ENCODE data around the gene TMEM165.
A peak's percentile ranks its signal among the peaks of the same experiment; 100 is the strongest.
"Not testable (repeated sequence)": the region's sequence is repeated elsewhere in the genome, so short reads cannot be mapped to it uniquely, and the experiment has no call there.

TMEM165 gene

GRCh38 chr4:55395529-55396307, at the start of gene TMEM165:
Gene TMEM165 (plus strand): TSS chr4:55395957. CDS start chr4:55396190, 233 bp downstream.
- peak; percentile 89 to 90 for DNase-seq

GRCh38 chr4:55345980-55346850, 49.5 kb upstream of the TMEM165 start, which contains the start of gene SRD5A3:
Gene SRD5A3 (plus strand): TSS chr4:55346242. CDS start chr4:55346337, 95 bp downstream.
- DNase-seq = peak; percentile 55 to 78

GRCh38 chr4:55346851-55347255, 48.9 kb upstream of the TMEM165 start:
- no peak for DNase-seq

- no peak for DNase-seq
Measured at GRCh38 chr4:55347610-55348228, 48.0 kb upstream of the TMEM165 start.

- no peak for DNase-seq
Measured at GRCh38 chr4:55348466-55348865, 47.3 kb upstream of the TMEM165 start.

GRCh38 chr4:55350870-55351269, 44.9 kb upstream of the TMEM165 start:
- DNase-seq = not testable (repeated sequence)

GRCh38 chr4:55351824-55352223, 43.9 kb upstream of the TMEM165 start:
- DNase-seq = no peak

GRCh38 chr4:55352726-55353125, 43.0 kb upstream of the TMEM165 start:
- no peak for DNase-seq

- DNase-seq = not testable (repeated sequence)
Measured at GRCh38 chr4:55353228-55353747, 42.5 kb upstream of the TMEM165 start.

GRCh38 chr4:55354648-55355047, 41.1 kb upstream of the TMEM165 start:
- no peak for DNase-seq

GRCh38 chr4:55355555-55355954, 40.2 kb upstream of the TMEM165 start:
- peak in 1 of 2 experiments; percentile 9 for DNase-seq

- no peak for DNase-seq
Measured at GRCh38 chr4:55356991-55357461, 38.7 kb upstream of the TMEM165 start.

GRCh38 chr4:55358246-55358645, 37.5 kb upstream of the TMEM165 start:
- DNase-seq = no peak

- DNase-seq = no peak
Measured at GRCh38 chr4:55358668-55359067, 37.1 kb upstream of the TMEM165 start.

GRCh38 chr4:55359397-55359916, 36.3 kb upstream of the TMEM165 start:
- no peak for DNase-seq

- DNase-seq = not testable (repeated sequence)
Measured at GRCh38 chr4:55362938-55363337, 32.8 kb upstream of the TMEM165 start.

GRCh38 chr4:55363691-55364351, 31.9 kb upstream of the TMEM165 start:
- DNase-seq = no peak

GRCh38 chr4:55364691-55365344, 30.9 kb upstream of the TMEM165 start:
- no peak for DNase-seq

- DNase-seq = no peak
Measured at GRCh38 chr4:55365345-55365728, 30.4 kb upstream of the TMEM165 start.

- no peak for DNase-seq
Measured at GRCh38 chr4:55366621-55367020, 29.1 kb upstream of the TMEM165 start.

- no peak for DNase-seq
Measured at GRCh38 chr4:55367084-55367722, 28.6 kb upstream of the TMEM165 start.
